A673 (cell line): Measurements from ENCODE around the gene CNGA2.

Experiments used
- CTCF ChIP-seq: fragments of 300-800, 200-600 bp; sonication (generic); conservative IDR thresholded peaks from 2 replicates; pipeline ENCODE4 v1.5.1; 2017; ENCODE audit warnings: low read depth, mild to moderate bottlenecking, antibody characterized with exemption, low read length, moderate library complexity, mixed read lengths
- EZH2 ChIP-seq: fragments of 200-600 bp; sonication (generic); IDR thresholded peaks from 2 replicates; pipeline ENCODE4 v1.6.1; 2017; ENCODE audit warnings: borderline replicate concordance, low read depth, mild to moderate bottlenecking, mixed read lengths, antibody characterized with exemption, low read length; ENCODE audit not compliant: poor library complexity, severe bottlenecking

GRCh38 chrX:151725338-151725614 lies 9.3 kb upstream of the CNGA2 start:
- TF ChIP-seq CTCF (no peak), EZH2 (no peak)
